SK-N-SH (cell line): ENCODE data around the gene AKT3. TPM values are rescaled to one million over a fixed set of nuclear protein-coding genes. Genes with fewer than 3 reads are reported as not detected.

Experiments
- CTCF ChIA-PET: fragments of 300-600, 350-600 bp; formaldehyde crosslinking; extraction: SDS; loops from one replicate; lab custom pipeline; 2021; lab: Yijun Ruan, JAX
- POLR2A ChIA-PET: fragments of 350-600 bp; sonication (Branson Sonifier 250); formaldehyde crosslinking; extraction: SDS; loops from one replicate; lab custom pipeline; 2020; ENCODE audit warnings: antibody characterized with exemption, inconsistent platforms; lab: Yijun Ruan, JAX
- DNase-seq: peaks from one replicate; pipeline ENCODE4 v3.0.0; 2012
- H2AFZ ChIP-seq: fragments of 200-600 bp; sonication (generic); 2 replicates; pipeline ENCODE4 v1.8.1; 2016; ENCODE audit warnings: antibody characterized with exemption, mild to moderate bottlenecking, low read depth
- H3F3A ChIP-seq: fragments of 200-600 bp; sonication (generic); replicated peaks from 2 replicates; pipeline ENCODE3; 2016; ENCODE audit warnings: antibody characterized with exemption, mild to moderate bottlenecking; ENCODE audit not compliant: insufficient read depth
- H3K27ac ChIP-seq, 2 experiments: fragments of 200-500 bp in 1 of 2; fragments of 200-600 bp in 1 of 2; sonication (Bioruptor generic) in 1 of 2; sonication (generic), shearing (Covaris generic) in 1 of 2; 2 replicates each; pipeline versions ENCODE4 v1.5.1 to v1.6.1; 2014 to 2016; ENCODE audit warnings: low read depth in 2 of 2, inconsistent platforms in 1 of 2, low read length in 1 of 2, mild to moderate bottlenecking in 1 of 2, mixed read lengths in 1 of 2
- H3K27me3 ChIP-seq: fragments of 200-600 bp; sonication (generic), shearing (Covaris generic); 2 replicates; pipeline ENCODE4 v1.6.1; 2016; ENCODE audit warnings: mixed run types; ENCODE audit not compliant: insufficient read depth
- H3K36me3 ChIP-seq, 2 experiments: fragments of 200-500 bp in 1 of 2; fragments of 200-600 bp in 1 of 2; sonication (Bioruptor generic) in 1 of 2; sonication (generic) in 1 of 2; replicated peaks in 1 of 2; 2 replicates each; pipeline versions ENCODE3 to v1.5.1; 2014 to 2016; ENCODE audit warnings: low read length in 1 of 2, mild to moderate bottlenecking in 1 of 2; ENCODE audit not compliant: insufficient read depth in 2 of 2, control insufficient read depth in 1 of 2
- H3K4me1 ChIP-seq, 2 experiments: fragments of 200-500 bp in 1 of 2; fragments of 200-600 bp in 1 of 2; sonication (Bioruptor generic) in 1 of 2; sonication (generic), shearing (Covaris generic) in 1 of 2; 2 replicates each; pipeline versions ENCODE4 v1.5.1 to v1.6.1; 2014 to 2016; ENCODE audit warnings: low read depth in 1 of 2, low read length in 1 of 2, mixed run types in 1 of 2; ENCODE audit not compliant: insufficient read depth in 2 of 2, control insufficient read depth in 1 of 2
- H3K4me2 ChIP-seq: fragments of 200-600 bp; sonication (generic), shearing (Covaris generic); 2 replicates; pipeline ENCODE4 v1.6.1; 2017; ENCODE audit warnings: mixed run types
- H3K4me3 ChIP-seq, 2 experiments: fragments of 200-500 bp in 1 of 2; fragments of 200-600 bp in 1 of 2; sonication (Bioruptor generic) in 1 of 2; sonication (generic), shearing (Covaris generic) in 1 of 2; 2 replicates each; pipeline versions ENCODE4 v1.5.1 to v1.8.1; 2014 to 2016; ENCODE audit warnings: low read depth in 2 of 2, inconsistent platforms in 1 of 2, low read length in 1 of 2, mild to moderate bottlenecking in 1 of 2, mixed read lengths in 1 of 2, moderate library complexity in 1 of 2
- H3K79me2 ChIP-seq: fragments of 200-600 bp; sonication (generic); 2 replicates; pipeline ENCODE4 v1.8.1; 2017; ENCODE audit warnings: mild to moderate bottlenecking; ENCODE audit not compliant: insufficient read depth
- H3K9ac ChIP-seq: fragments of 200-600 bp; sonication (generic); 2 replicates; pipeline ENCODE4 v1.6.1; 2017; ENCODE audit warnings: mixed run types
- H3K9me2 ChIP-seq: fragments of 200-600 bp; sonication (generic); 2 replicates; pipeline ENCODE4 v1.6.1; 2017; ENCODE audit warnings: mixed run types
- H3K9me3 ChIP-seq: fragments of 200-600 bp; sonication (generic); 2 replicates; pipeline ENCODE4 v1.6.1; 2017; ENCODE audit warnings: mixed run types, mild to moderate bottlenecking, moderate library complexity
- H4K20me1 ChIP-seq: fragments of 200-600 bp; sonication (generic); 2 replicates; pipeline ENCODE4 v1.6.1; 2017; ENCODE audit warnings: mild to moderate bottlenecking, mixed run types; ENCODE audit not compliant: insufficient read depth
- ELF1 ChIP-seq: IDR thresholded peaks from 2 replicates; pipeline ENCODE4 v1.4.0; 2012
- EZH2phosphoT487 ChIP-seq: fragments of 200-600 bp; sonication (generic); IDR thresholded peaks from 2 replicates; pipeline ENCODE4 v1.6.1; 2017; ENCODE audit warnings: low read depth, mixed run types, mild to moderate bottlenecking, antibody characterized with exemption, moderate library complexity, borderline replicate concordance
- FOXJ3 ChIP-seq: sonication (generic); formaldehyde crosslinking; IDR thresholded peaks from 2 replicates; pipeline ENCODE4 v1.5.1; 2020; ENCODE audit warnings: mild to moderate bottlenecking, missing genetic modification reagents
- FOXM1 ChIP-seq: IDR thresholded peaks from 2 replicates; pipeline ENCODE4 v1.4.0; 2012; ENCODE audit warnings: low read depth, mild to moderate bottlenecking
- MEF2A ChIP-seq: IDR thresholded peaks from 2 replicates; pipeline ENCODE4 v1.4.0; 2012; ENCODE audit warnings: low read depth, borderline replicate concordance
- MXI1 ChIP-seq: IDR thresholded peaks from 2 replicates; pipeline ENCODE4 v1.6.1; 2012; ENCODE audit warnings: mild to moderate bottlenecking, low read depth, low read length, improper control_type of control experiment
- NRF1 ChIP-seq: IDR thresholded peaks from 2 replicates; pipeline ENCODE4 v1.6.1; 2012; ENCODE audit warnings: low read depth, mild to moderate bottlenecking, low read length
- POLR2AphosphoS5 ChIP-seq: IDR thresholded peaks from 2 replicates; pipeline ENCODE4 v1.6.1; 2012; ENCODE audit warnings: low read depth, low read length
- RAD21 ChIP-seq: IDR thresholded peaks from 2 replicates; pipeline ENCODE4 v1.6.1; 2012; ENCODE audit warnings: mild to moderate bottlenecking, low read length
- RCOR1 ChIP-seq: fragments of 150-350 bp; IDR thresholded peaks from 2 replicates; pipeline ENCODE4 v1.6.1; 2017; ENCODE audit warnings: antibody characterized with exemption, low read length
- RXRA ChIP-seq: IDR thresholded peaks from 2 replicates; pipeline ENCODE4 v1.4.0; 2012; ENCODE audit warnings: low read depth, mild to moderate bottlenecking, borderline replicate concordance
- SMC3 ChIP-seq: IDR thresholded peaks from 2 replicates; pipeline ENCODE4 v1.6.1; 2012; ENCODE audit warnings: low read depth, low read length, improper control_type of control experiment
- TAF1 ChIP-seq: IDR thresholded peaks from 2 replicates; pipeline ENCODE4 v1.6.1; 2012; ENCODE audit warnings: low read depth, mild to moderate bottlenecking, low read length, moderate library complexity, borderline replicate concordance
- TCF12 ChIP-seq: IDR thresholded peaks from 2 replicates; pipeline ENCODE4 v1.4.0; 2012
- YY1 ChIP-seq: IDR thresholded peaks from 2 replicates; pipeline ENCODE4 v1.4.0; 2012; ENCODE audit warnings: low read depth, mild to moderate bottlenecking
- WGBS: methylation state at CpG from one replicate; pipeline ENCODE4 v1.1.6; 2017; ENCODE audit warnings: low lambda C conversion rate; 5-methylcytosine and 5-hydroxymethylcytosine counted together
- polyA plus RNA-seq, 3 experiments: library from polyadenylated mRNA; depleted of rRNA; stranded (reverse); fragments of >200 nt; gene quantifications; 2 replicates each; pipeline ENCODE4 v1.2.3, GENCODE V29; 2012
- TF ChIP-seq, protein P1 (sequence below): fragments of 200-600 bp; sonication (generic); IDR thresholded peaks from 2 replicates; pipeline ENCODE4 v1.6.1; 2017; ENCODE audit warnings: antibody characterized with exemption, mild to moderate bottlenecking, moderate library complexity
- TF ChIP-seq, protein P2 (sequence below): fragments of 150-350 bp; IDR thresholded peaks from 2 replicates; pipeline ENCODE4 v1.6.1; 2017; ENCODE audit warnings: antibody characterized with exemption, low read length, low read depth, borderline replicate concordance
- TF ChIP-seq, protein P3 (sequence below): IDR thresholded peaks from 2 replicates; pipeline ENCODE4; 2012
- TF ChIP-seq, protein P4 (sequence below): IDR thresholded peaks from 2 replicates; pipeline ENCODE4 v1.4.0; 2012; ENCODE audit warnings: low read depth

AKT3 gene
- polyA plus RNA-seq, 1 of the 3 experiments (the other 2 are of a cell fraction), result 12.7 TPM

- TF ChIP-seq MEF2A (no peak), NRF1 (no peak)
- TF ChIP-seq, protein P1, sequence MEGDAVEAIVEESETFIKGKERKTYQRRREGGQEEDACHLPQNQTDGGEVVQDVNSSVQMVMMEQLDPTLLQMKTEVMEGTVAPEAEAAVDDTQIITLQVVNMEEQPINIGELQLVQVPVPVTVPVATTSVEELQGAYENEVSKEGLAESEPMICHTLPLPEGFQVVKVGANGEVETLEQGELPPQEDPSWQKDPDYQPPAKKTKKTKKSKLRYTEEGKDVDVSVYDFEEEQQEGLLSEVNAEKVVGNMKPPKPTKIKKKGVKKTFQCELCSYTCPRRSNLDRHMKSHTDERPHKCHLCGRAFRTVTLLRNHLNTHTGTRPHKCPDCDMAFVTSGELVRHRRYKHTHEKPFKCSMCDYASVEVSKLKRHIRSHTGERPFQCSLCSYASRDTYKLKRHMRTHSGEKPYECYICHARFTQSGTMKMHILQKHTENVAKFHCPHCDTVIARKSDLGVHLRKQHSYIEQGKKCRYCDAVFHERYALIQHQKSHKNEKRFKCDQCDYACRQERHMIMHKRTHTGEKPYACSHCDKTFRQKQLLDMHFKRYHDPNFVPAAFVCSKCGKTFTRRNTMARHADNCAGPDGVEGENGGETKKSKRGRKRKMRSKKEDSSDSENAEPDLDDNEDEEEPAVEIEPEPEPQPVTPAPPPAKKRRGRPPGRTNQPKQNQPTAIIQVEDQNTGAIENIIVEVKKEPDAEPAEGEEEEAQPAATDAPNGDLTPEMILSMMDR, result no peak
Measured at GRCh38 chr1:243440406-243440805, 409.6 kb downstream of the AKT3 start (continued).

DNA sequence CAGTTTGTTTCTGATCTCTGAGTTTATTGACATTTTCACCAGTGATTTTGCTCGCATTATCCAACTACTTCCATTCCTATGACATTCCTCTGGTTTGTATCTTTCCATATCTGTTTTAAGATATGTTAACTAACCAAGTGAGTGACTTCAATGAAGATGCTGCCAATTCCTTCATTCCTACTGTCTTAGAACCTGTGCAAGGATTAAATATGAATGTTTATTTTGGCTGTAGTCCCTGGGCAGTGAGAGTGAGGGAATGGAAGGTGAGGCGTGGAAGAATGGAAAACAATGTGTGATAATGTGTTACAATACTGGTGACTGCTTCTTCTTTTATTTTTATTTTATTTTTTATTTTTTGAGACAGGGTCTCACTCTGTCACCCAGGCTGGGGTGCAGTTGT, 411.2 kb downstream of the AKT3 start:
- H3F3A ChIP-seq, result no peaks in the 10 kb centered on the region
- 89% methylated on average over 2 of the region's 2 CpGs for WGBS

More for the DNA sequence above, 411.2 kb downstream of the AKT3 start:
- ChIA-PET CTCF (no interaction called here), POLR2A (no interaction called here)
- no peak for TF ChIP-seq RCOR1
- no peak for TF ChIP-seq RAD21
- TF ChIP-seq, protein P2, sequence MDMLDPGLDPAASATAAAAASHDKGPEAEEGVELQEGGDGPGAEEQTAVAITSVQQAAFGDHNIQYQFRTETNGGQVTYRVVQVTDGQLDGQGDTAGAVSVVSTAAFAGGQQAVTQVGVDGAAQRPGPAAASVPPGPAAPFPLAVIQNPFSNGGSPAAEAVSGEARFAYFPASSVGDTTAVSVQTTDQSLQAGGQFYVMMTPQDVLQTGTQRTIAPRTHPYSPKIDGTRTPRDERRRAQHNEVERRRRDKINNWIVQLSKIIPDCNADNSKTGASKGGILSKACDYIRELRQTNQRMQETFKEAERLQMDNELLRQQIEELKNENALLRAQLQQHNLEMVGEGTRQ, result no peak
- TF ChIP-seq RXRA, result no peak
- no peak for TF ChIP-seq TCF12
- TF ChIP-seq TAF1, result no peak
- no peak for TF ChIP-seq SMC3
- no peak for TF ChIP-seq ELF1
- no peak for TF ChIP-seq YY1
- no peak for TF ChIP-seq EZH2phosphoT487
- TF ChIP-seq FOXJ3 (CRISPR knock-in tag), result no peak
- TF ChIP-seq POLR2AphosphoS5, result no peak
- TF ChIP-seq FOXM1, result no peak
- TF ChIP-seq, protein P3, sequence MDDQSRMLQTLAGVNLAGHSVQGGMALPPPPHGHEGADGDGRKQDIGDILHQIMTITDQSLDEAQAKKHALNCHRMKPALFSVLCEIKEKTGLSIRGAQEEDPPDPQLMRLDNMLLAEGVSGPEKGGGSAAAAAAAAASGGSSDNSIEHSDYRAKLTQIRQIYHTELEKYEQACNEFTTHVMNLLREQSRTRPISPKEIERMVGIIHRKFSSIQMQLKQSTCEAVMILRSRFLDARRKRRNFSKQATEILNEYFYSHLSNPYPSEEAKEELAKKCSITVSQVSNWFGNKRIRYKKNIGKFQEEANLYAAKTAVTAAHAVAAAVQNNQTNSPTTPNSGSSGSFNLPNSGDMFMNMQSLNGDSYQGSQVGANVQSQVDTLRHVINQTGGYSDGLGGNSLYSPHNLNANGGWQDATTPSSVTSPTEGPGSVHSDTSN, result no peak
- no peak for TF ChIP-seq MXI1
- TF ChIP-seq, protein P1, result no peak
- TF ChIP-seq, protein P4, sequence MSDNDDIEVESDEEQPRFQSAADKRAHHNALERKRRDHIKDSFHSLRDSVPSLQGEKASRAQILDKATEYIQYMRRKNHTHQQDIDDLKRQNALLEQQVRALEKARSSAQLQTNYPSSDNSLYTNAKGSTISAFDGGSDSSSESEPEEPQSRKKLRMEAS, result no peak
- no peak overlapping the region for H3K4me3 ChIP-seq
- H3K79me2 ChIP-seq, result no peaks in the 10 kb centered on the region
- no peak for DNase-seq
- no peaks in the 10 kb centered on the region for H4K20me1 ChIP-seq
- H3K4me1 ChIP-seq, result peaks cover under 1 to 9% of the 10 kb centered on the region in 2 experiments; a peak in 3 of 4 replicates
- no peaks in the 10 kb centered on the region for H3K9me3 ChIP-seq
- H2AFZ ChIP-seq, result no peak overlapping the region
- H3K27me3 ChIP-seq, result no peaks in the 10 kb centered on the region
- H3K27ac ChIP-seq, result no peak overlapping the region
- H3K4me2 ChIP-seq, result no peak overlapping the region
- H3K9me2 ChIP-seq, result no peaks in the 10 kb centered on the region
- no peak overlapping the region for H3K9ac ChIP-seq
- H3K36me3 ChIP-seq, result no peaks in the 10 kb centered on the region

Other genes starting within 250 kb of the AKT3 start
- 19.3 and 21.3 TPM in 2 replicates for gene ZBTB18, start 201.0 kb upstream of the AKT3 start, polyA plus RNA-seq (2012; rRNA removed)